Osteocyte (in vitro differentiated cells): ENCODE results near the gene TTYH2. TPM values are rescaled to one million over a fixed set of nuclear protein-coding genes. Genes with fewer than 3 reads are reported as not detected.

ENCODE experiments used
- DNase-seq: peaks from one replicate; pipeline ENCODE4 v3.0.0; 2021; ENCODE audit warnings: mixed read lengths; ENCODE audit not compliant: unreplicated experiment; ENCODE audit errors: extremely low spot score
- H3K27ac Mint-ChIP-seq: one replicate; pipeline ENCODE4 v1.8.0; 2021; ENCODE audit warnings: mild to moderate bottlenecking, mixed read lengths; ENCODE audit not compliant: unreplicated experiment
- H3K27me3 Mint-ChIP-seq: one replicate; pipeline ENCODE4 v1.8.0; 2021; ENCODE audit warnings: mixed read lengths; ENCODE audit not compliant: unreplicated experiment
- H3K36me3 Mint-ChIP-seq: one replicate; pipeline ENCODE4 v1.8.0; 2021; ENCODE audit warnings: mixed read lengths; ENCODE audit not compliant: unreplicated experiment
- H3K4me1 Mint-ChIP-seq: one replicate; pipeline ENCODE4 v1.8.0; 2021; ENCODE audit warnings: mixed read lengths; ENCODE audit not compliant: unreplicated experiment
- H3K4me3 Mint-ChIP-seq: one replicate; pipeline ENCODE4 v1.8.0; 2021; ENCODE audit warnings: mild to moderate bottlenecking, moderate library complexity, mixed read lengths; ENCODE audit not compliant: unreplicated experiment
- H3K9me3 Mint-ChIP-seq: one replicate; pipeline ENCODE4 v1.8.0; 2021; ENCODE audit warnings: mixed read lengths; ENCODE audit not compliant: unreplicated experiment
- CTCF ChIP-seq: fragments of 200-600 bp; sonication (generic); IDR thresholded peaks from 2 replicates; pipeline ENCODE4 v1.5.0; 2021; ENCODE audit warnings: antibody characterized with exemption, mild to moderate bottlenecking, moderate library complexity
- total RNA-seq: library from RNA; stranded (reverse); gene quantifications from 2 replicates; pipeline ENCODE4 v1.2.1, GENCODE V29; 2021

Gene TTYH2
- total RNA-seq, 1 donor from 2014 or later, result 1.8 TPM

- Mint-ChIP-seq H3K9me3 (no peaks in the 10 kb centered on the region), H3K27me3 (no peaks in the 10 kb centered on the region), H3K27ac (no peak overlapping the region)
These were observed 4.5 kb downstream of the TTYH2 start for GRCh38 chr17:74217888-74218287.

GRCh38 chr17:74218436-74218835 lies 5.1 kb downstream of the TTYH2 start:
- no peak for DNase-seq
- no peak overlapping the region for H3K4me3 Mint-ChIP-seq
- no peak for TF ChIP-seq CTCF
- peaks cover 14% of the 10 kb centered on the region for H3K4me1 Mint-ChIP-seq
- H3K36me3 Mint-ChIP-seq, result no peaks in the 10 kb centered on the region
- H3K27ac Mint-ChIP-seq, result no peak overlapping the region
- no peaks in the 10 kb centered on the region for H3K27me3 Mint-ChIP-seq
- H3K9me3 Mint-ChIP-seq, result no peaks in the 10 kb centered on the region

More at GRCh38 chr17:74217888-74218287, 4.5 kb downstream of the TTYH2 start:
- TF ChIP-seq CTCF, result no peak
- H3K4me3 Mint-ChIP-seq, result no peak overlapping the region
- peaks cover 18% of the 10 kb centered on the region for H3K4me1 Mint-ChIP-seq
- H3K36me3 Mint-ChIP-seq, result no peaks in the 10 kb centered on the region
- DNase-seq, result no peak

GRCh38 chr17:74219576-74220133 lies 6.3 kb downstream of the TTYH2 start:
- Mint-ChIP-seq H3K4me3 (no peak overlapping the region), H3K27me3 (no peaks in the 10 kb centered on the region), H3K36me3 (no peaks in the 10 kb centered on the region), H3K27ac (no peak overlapping the region), H3K4me1 (peaks cover 4% of the 10 kb centered on the region), H3K9me3 (no peaks in the 10 kb centered on the region)
- TF ChIP-seq CTCF, result no peak
- no peak for DNase-seq

GRCh38 chr17:74220219-74220618 lies 6.8 kb downstream of the TTYH2 start:
- DNase-seq, result no peak
- TF ChIP-seq CTCF, result no peak
- no peaks in the 10 kb centered on the region for H3K36me3 Mint-ChIP-seq
- no peak overlapping the region for H3K4me3 Mint-ChIP-seq
- H3K27ac Mint-ChIP-seq, result no peak overlapping the region
- H3K9me3 Mint-ChIP-seq, result no peaks in the 10 kb centered on the region
- no peaks in the 10 kb centered on the region for H3K4me1 Mint-ChIP-seq
- no peaks in the 10 kb centered on the region for H3K27me3 Mint-ChIP-seq

GRCh38 chr17:74220946-74221818 lies 7.8 kb downstream of the TTYH2 start:
- H3K4me1 Mint-ChIP-seq, result no peaks in the 10 kb centered on the region
- no peak for TF ChIP-seq CTCF
- no peak overlapping the region for H3K4me3 Mint-ChIP-seq
- no peaks in the 10 kb centered on the region for H3K36me3 Mint-ChIP-seq
- H3K27ac Mint-ChIP-seq, result no peak overlapping the region
- H3K27me3 Mint-ChIP-seq, result no peaks in the 10 kb centered on the region
- DNase-seq, result no peak
- H3K9me3 Mint-ChIP-seq, result no peaks in the 10 kb centered on the region
